Effector memory CD8-positive, alpha-beta T cell (primary cell): ENCODE data around the gene NYAP1.
A peak's percentile ranks its signal among the peaks of the same experiment; 100 is the strongest.
"Not testable (repeated sequence)": the region's sequence is repeated elsewhere in the genome, so short reads cannot be mapped to it uniquely, and the experiment has no call there.

Experiments used
- ATAC-seq: fragments of 150-1000 bp; cut with Tn5 transposase; replicated peaks from 2 replicates; pipeline ENCODE4 v1.10.0; 2021; ENCODE audit warnings: mild to moderate bottlenecking, moderate library complexity
- DNase-seq, 3 experiments: peaks; one replicate each; pipeline ENCODE4 v3.0.0; 2021
- H3K27ac Mint-ChIP-seq, 2 donors: one replicate each; pipeline ENCODE4 v1.8.0; 2022; ENCODE audit warnings: mild to moderate bottlenecking in 2 of 2, mixed read lengths in 2 of 2, moderate library complexity in 2 of 2
- H3K27me3 Mint-ChIP-seq, 2 donors: one replicate each; pipeline ENCODE4 v1.8.0; 2022; ENCODE audit warnings: mixed read lengths in 2 of 2
- H3K36me3 Mint-ChIP-seq: one replicate; pipeline ENCODE4 v1.8.0; 2022; ENCODE audit warnings: mild to moderate bottlenecking, moderate library complexity, mixed read lengths; ENCODE audit not compliant: insufficient read depth
- H3K4me1 Mint-ChIP-seq, 2 donors: one replicate each; pipeline ENCODE4 v1.8.0; 2022; ENCODE audit warnings: low read depth in 2 of 2, mixed read lengths in 2 of 2
- H3K4me3 Mint-ChIP-seq, 2 donors: one replicate each; pipeline ENCODE4 v1.8.0; 2022; ENCODE audit warnings: mild to moderate bottlenecking in 2 of 2, mixed read lengths in 2 of 2, moderate library complexity in 2 of 2
- H3K9me3 Mint-ChIP-seq, 2 donors: one replicate each; pipeline ENCODE4 v1.8.0; 2022; ENCODE audit warnings: mixed read lengths in 2 of 2

The NYAP1 gene

GRCh38 chr7:100540073-100540723, 56.5 kb downstream of the NYAP1 start:
- H3K4me1 Mint-ChIP-seq, result peaks cover 57% of the 10 kb centered on the region in 2 donors
- H3K4me3 Mint-ChIP-seq, result peak overlapping the region; percentile 91 to 92
- no peaks in the 10 kb centered on the region for H3K9me3 Mint-ChIP-seq
- no peaks in the 10 kb centered on the region for H3K27me3 Mint-ChIP-seq
- H3K27ac Mint-ChIP-seq, result peak overlapping the region in 1 of 2 donors; percentile 58
- ATAC-seq, result no peak
- H3K36me3 Mint-ChIP-seq, result peaks cover 9% of the 10 kb centered on the region
- DNase-seq, result no peak

DNA sequence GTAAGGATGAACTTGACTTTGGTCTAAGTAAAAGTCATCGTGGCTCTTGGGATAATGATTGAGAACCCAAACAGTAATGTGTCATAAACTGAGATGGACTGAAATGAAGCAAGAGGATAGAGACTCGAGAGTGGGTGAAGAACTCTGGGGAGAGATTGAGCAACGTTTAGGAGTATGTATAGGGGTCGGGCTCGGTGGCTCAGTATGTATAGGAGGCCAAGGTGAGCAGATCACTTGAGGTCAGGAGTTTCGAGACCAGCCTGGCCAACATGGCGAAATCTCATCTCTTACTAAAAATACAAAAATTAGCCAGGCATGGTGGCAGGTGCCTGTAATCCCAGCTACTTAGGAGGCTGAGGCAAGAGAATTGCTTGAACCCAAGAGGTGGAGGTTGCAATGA, 57.6 kb downstream of the NYAP1 start:
- peaks cover 68% of the 10 kb centered on the region in 2 donors for H3K4me1 Mint-ChIP-seq
- not testable (repeated sequence) for H3K27me3 Mint-ChIP-seq, H3K36me3 Mint-ChIP-seq, ATAC-seq, H3K9me3 Mint-ChIP-seq, DNase-seq
- peak overlapping the region; percentile 91 to 92 for H3K4me3 Mint-ChIP-seq
- H3K27ac Mint-ChIP-seq, result peak overlapping the region; percentile 70 to 93

- ATAC-seq, result no peak
- H3K4me3 Mint-ChIP-seq, result peak overlapping the region; percentile 91 to 92
- no peaks in the 10 kb centered on the region for H3K27me3 Mint-ChIP-seq
- peaks cover 6% of the 10 kb centered on the region for H3K36me3 Mint-ChIP-seq
- H3K4me1 Mint-ChIP-seq, result peaks cover 79 to 83% of the 10 kb centered on the region in 2 donors
- no peaks in the 10 kb centered on the region for H3K9me3 Mint-ChIP-seq
- DNase-seq, result no peak
- peak overlapping the region; percentile 93 to 95 for H3K27ac Mint-ChIP-seq
Measured at GRCh38 chr7:100543586-100543985, 59.9 kb downstream of the NYAP1 start.

DNA sequence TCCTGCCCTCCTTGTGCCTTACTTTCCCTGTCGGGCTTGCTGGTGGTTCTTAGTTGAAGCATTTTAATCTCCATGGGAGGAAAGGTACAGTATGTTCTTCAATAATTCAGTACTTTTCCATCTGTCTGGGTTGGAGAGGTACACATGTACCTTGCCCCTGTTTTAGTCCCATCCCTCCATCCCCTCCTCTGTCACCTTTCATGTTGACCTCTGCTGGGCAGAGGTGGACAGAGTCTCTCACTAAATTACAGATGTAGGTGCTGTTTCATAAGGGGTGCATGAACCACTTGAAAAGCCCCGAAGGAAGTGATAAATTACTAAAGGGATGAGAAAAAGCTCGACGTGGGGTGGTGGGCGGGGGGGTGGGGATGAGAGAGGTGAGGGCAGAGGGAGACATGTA, 60.7 kb downstream of the NYAP1 start:
- no peaks in the 10 kb centered on the region for H3K9me3 Mint-ChIP-seq
- peaks cover 5% of the 10 kb centered on the region for H3K36me3 Mint-ChIP-seq
- H3K4me1 Mint-ChIP-seq, result peaks cover 81 to 83% of the 10 kb centered on the region in 2 donors
- no peaks in the 10 kb centered on the region for H3K27me3 Mint-ChIP-seq
- DNase-seq (no peak), ATAC-seq (no peak)
- peak overlapping the region; percentile 91 to 92 for H3K4me3 Mint-ChIP-seq
- peak overlapping the region; percentile 93 to 95 for H3K27ac Mint-ChIP-seq
